Activated CD4-positive, alpha-beta T cell treated with anti-CD3 and anti-CD28 coated beads for 36 hours (primary cell): ENCODE results near the gene RASA1. TPM values are rescaled to one million over a fixed set of nuclear protein-coding genes. Genes with fewer than 3 reads are reported as not detected.

Experiments used
- total RNA-seq, 2 experiments: library from RNA; stranded (reverse); gene quantifications; one replicate each; pipeline ENCODE4 v1.2.3, GENCODE V29; 2021

Gene RASA1
- total RNA-seq, 2 experiments from 2014 or later, result 22.6 to 22.9 TPM

Other genes with a start within 250 kb of the RASA1 start
- gene CCNH, start 145.0 kb downstream of the RASA1 start, total RNA-seq, result 100 to 1,000 TPM in 1 of 2 experiments, 10 to 100 TPM in 1; 62.7 to 111 TPM